ENCODE results near the gene TWIST2.

The TWIST2 gene

DNA sequence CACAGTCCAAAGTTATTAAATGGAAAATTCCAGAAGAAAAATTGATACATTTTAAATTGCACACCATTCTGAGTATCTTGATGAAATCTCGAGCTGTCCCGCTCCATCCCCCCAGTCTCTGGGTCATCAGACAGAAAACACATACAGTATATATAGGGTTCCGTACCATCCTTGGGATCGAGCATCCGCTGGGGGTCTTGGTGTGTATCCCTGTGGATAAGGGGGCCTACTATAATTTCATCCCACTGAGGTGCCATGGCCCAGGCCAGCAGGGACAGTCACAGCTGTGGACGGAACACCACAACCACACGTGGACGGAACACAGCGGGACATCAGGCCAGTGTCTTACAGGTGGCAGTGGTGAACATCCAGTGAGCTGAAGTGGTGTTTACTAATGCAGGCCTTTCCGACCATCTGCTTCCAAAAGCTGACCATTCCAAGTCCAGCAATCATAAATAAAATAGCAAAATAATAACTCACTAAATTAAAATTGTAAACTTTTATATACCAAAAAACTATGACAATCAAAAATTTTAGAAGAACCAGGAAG lies 14.0 kb downstream of the TWIST2 start:
- DNase-seq (ENCODE audit: insufficient read length, low spot score) (no peak), FAIRE-seq (no peak)
- no peak for TF ChIP-seq POLR2AphosphoS5 (IDR thresholded peaks at IDR 0.05; ENCODE audit: low read depth, low read length)
- no peak for TF ChIP-seq TAF1 (IDR thresholded peaks at IDR 0.05; ENCODE audit: low read depth, low read length)
- TF ChIP-seq SPI1 (IDR thresholded peaks at IDR 0.05; ENCODE audit: low read depth, low read length): no peak
- no peak for TF ChIP-seq POU2F2 (IDR thresholded peaks at IDR 0.05; ENCODE audit: low read depth, low read length)
- TF ChIP-seq PAX5 (IDR thresholded peaks at IDR 0.05; ENCODE audit: insufficient read depth, low read length, severe bottlenecking): no peak
- TF ChIP-seq POLR2A (IDR thresholded peaks at IDR 0.05; ENCODE audit: low read depth, low read length): no peak

DNA sequence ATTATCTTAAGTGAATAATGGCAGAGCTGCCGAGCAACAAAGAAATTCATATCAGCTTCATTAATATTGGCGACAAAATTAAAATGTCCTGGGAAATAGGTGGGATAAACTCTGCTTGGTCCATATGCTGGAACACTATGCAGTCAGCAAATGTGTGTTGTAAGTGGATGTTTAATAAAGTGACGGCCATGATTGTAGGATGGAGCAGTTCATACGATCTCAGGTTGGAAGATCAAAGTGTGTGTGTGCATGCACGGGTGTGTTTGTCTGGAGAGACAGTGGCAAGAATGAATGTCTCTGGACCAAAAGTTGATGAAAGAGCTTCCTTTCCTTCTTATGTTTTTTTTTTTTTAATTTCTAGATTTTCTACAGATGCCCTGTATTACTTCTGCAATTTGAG lies 14.8 kb downstream of the TWIST2 start:
- DNase-seq (ENCODE audit: insufficient read length, low spot score) (no peak), FAIRE-seq (no peak)
- no peak for TF ChIP-seq POU2F2 (IDR thresholded peaks at IDR 0.05; ENCODE audit: low read depth, low read length)
- no peak for TF ChIP-seq POLR2AphosphoS5 (IDR thresholded peaks at IDR 0.05; ENCODE audit: low read depth, low read length)
- TF ChIP-seq PAX5 (IDR thresholded peaks at IDR 0.05; ENCODE audit: insufficient read depth, low read length, severe bottlenecking): no peak
- TF ChIP-seq TAF1 (IDR thresholded peaks at IDR 0.05; ENCODE audit: low read depth, low read length): no peak
- TF ChIP-seq SPI1 (IDR thresholded peaks at IDR 0.05; ENCODE audit: low read depth, low read length): no peak

DNA sequence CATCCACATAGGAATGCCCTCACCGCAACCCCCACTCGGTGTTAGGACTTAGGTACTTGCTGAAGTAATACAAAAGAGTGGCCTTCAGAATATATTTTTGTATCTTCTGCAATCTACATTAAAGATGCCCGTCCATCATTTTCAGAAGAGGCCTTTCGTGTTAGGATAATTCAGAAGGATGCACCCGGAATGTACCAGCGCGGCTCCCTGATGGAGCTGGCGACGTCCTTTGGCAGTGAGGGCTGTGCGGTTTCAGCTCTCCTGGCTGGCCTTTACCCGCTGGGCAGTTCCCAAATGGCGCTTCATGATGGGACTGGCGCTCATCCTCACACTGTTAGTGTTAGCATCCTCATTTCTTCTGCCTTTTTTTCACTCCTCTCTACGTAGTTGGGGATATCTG lies 15.3 kb downstream of the TWIST2 start:
- TF ChIP-seq POLR2A (IDR thresholded peaks at IDR 0.05; ENCODE audit: low read depth, low read length): no peak
- TF ChIP-seq POLR2AphosphoS5 (IDR thresholded peaks at IDR 0.05; ENCODE audit: low read depth, low read length): no peak
- TF ChIP-seq PAX5 (IDR thresholded peaks at IDR 0.05; ENCODE audit: insufficient read depth, low read length, severe bottlenecking): no peak
- TF ChIP-seq SPI1 (IDR thresholded peaks at IDR 0.05; ENCODE audit: low read depth, low read length): no peak
- no peak for TF ChIP-seq POU2F2 (IDR thresholded peaks at IDR 0.05; ENCODE audit: low read depth, low read length)
- TF ChIP-seq TAF1 (IDR thresholded peaks at IDR 0.05; ENCODE audit: low read depth, low read length): no peak
- FAIRE-seq: no peak
- DNase-seq (ENCODE audit: insufficient read length, low spot score): no peak

DNA sequence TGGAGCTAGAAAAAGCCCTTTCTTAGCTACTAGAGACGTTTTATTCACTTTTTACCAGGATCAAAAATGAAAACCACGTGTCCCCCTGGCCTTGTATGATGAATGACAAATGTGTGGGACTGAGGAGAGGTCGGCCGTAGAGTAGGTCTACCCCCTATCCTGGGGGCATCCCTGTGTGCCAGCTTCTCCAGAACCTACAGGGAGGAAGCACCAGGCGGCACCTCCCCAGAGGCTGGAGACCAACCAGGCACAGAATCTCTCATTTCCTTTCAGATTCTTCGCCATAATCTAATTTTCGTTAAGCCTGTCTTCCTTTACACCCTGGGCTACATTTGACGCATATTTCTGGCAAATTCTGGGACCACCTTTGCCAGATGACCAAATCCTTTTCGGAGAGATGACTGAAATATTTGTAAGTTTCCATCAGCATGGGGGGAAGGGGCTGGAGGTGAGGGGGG lies 15.9 kb downstream of the TWIST2 start:
- DNase-seq (ENCODE audit: insufficient read length, low spot score): no peak
- no peak for TF ChIP-seq POLR2AphosphoS5 (IDR thresholded peaks at IDR 0.05; ENCODE audit: low read depth, low read length)
- no peak for TF ChIP-seq TAF1 (IDR thresholded peaks at IDR 0.05; ENCODE audit: low read depth, low read length)
- no peak for TF ChIP-seq SPI1 (IDR thresholded peaks at IDR 0.05; ENCODE audit: low read depth, low read length)
- TF ChIP-seq POU2F2 (IDR thresholded peaks at IDR 0.05; ENCODE audit: low read depth, low read length): no peak
- no peak for TF ChIP-seq POLR2A (IDR thresholded peaks at IDR 0.05; ENCODE audit: low read depth, low read length)
- no peak for TF ChIP-seq PAX5 (IDR thresholded peaks at IDR 0.05; ENCODE audit: insufficient read depth, low read length, severe bottlenecking)
- FAIRE-seq: no peak

DNA sequence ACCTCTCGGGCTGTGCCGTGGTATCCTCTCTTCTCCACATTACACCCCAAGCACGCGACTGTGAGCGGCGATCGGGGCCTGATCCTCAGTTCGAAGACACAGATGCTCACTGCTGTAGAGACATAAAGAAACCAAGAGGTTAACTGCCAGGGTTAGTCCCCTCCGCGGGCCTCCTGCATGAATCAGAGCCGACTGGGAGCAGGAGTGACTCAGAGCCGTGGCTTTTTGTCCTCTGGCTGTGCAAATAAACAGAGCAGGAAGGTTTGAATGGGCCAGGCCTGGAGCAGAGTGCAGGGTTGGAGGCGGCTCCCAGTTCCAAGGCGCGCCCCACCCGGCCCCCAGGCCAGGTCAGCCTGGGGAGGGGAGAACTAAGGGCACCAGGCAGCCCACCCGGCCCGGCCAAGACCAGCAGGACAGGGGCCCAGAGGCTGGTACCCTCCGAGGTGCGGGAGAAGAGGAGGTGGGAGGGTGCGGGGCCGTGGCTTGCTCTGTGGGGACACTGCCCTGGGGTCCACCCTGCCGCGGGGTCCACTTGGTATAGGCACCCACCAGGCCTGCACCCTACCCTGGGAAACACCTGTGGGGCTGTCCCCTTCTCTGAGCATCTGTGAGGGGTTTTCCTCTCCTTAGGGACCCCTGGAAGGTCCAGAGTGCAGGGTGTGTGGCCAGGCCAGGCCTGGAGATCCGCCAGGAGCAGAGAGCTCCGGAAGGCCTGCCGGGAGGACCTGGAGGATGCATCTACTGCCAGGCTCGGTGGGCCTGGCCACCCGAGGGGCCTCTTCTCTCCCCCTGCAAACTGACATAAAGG lies 16.5 kb downstream of the TWIST2 start:
- DNase-seq (ENCODE audit: insufficient read length, low spot score): no peak
- TF ChIP-seq POU2F2 (IDR thresholded peaks at IDR 0.05; ENCODE audit: low read depth, low read length): no peak
- no peak for TF ChIP-seq TAF1 (IDR thresholded peaks at IDR 0.05; ENCODE audit: low read depth, low read length)
- no peak for TF ChIP-seq POLR2AphosphoS5 (IDR thresholded peaks at IDR 0.05; ENCODE audit: low read depth, low read length)
- no peak for TF ChIP-seq POLR2A (IDR thresholded peaks at IDR 0.05; ENCODE audit: low read depth, low read length)
- TF ChIP-seq PAX5 (IDR thresholded peaks at IDR 0.05; ENCODE audit: insufficient read depth, low read length, severe bottlenecking): no peak
- no peak for TF ChIP-seq SPI1 (IDR thresholded peaks at IDR 0.05; ENCODE audit: low read depth, low read length)
- no peak for FAIRE-seq

DNA sequence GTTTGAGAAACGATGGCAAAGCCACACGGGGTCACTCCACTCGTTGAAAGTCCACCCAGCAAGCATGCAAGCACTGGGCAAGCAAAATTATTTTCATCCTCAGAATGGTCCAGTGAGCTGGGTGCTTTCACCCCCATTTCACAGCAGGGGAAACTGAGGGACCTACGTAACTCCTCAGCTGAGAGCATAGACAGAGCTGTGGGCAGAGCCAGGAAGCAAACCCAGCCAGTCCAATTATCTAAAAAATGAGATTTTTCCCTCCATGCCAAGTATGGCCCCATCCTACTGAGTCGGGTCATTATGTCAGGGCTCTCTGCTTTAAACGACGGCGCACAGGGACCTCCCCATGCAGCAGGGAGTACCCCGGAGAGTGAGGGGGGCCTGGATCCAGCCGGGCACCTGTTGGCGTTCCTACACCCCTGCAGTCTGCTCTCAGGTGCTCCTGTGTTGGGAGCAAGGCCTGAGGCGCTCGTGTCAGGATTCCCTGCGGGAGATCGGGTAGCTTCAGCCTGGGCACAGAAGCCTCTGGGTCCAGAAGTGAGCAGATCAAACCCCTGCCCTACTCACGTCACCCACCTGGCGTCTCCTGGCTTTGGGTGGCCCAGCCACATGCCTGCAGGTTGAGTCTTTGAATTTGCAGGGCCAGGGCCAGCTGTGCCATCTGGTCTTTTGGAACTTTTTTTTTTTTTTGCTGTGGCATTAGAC lies 17.3 kb downstream of the TWIST2 start:
- DNase-seq (ENCODE audit: insufficient read length, low spot score): no peak
- no peak for FAIRE-seq
- TF ChIP-seq TAF1 (IDR thresholded peaks at IDR 0.05; ENCODE audit: low read depth, low read length) (no peak), PAX5 (IDR thresholded peaks at IDR 0.05; ENCODE audit: insufficient read depth, low read length, severe bottlenecking) (no peak), POU2F2 (IDR thresholded peaks at IDR 0.05; ENCODE audit: low read depth, low read length) (no peak)

DNA sequence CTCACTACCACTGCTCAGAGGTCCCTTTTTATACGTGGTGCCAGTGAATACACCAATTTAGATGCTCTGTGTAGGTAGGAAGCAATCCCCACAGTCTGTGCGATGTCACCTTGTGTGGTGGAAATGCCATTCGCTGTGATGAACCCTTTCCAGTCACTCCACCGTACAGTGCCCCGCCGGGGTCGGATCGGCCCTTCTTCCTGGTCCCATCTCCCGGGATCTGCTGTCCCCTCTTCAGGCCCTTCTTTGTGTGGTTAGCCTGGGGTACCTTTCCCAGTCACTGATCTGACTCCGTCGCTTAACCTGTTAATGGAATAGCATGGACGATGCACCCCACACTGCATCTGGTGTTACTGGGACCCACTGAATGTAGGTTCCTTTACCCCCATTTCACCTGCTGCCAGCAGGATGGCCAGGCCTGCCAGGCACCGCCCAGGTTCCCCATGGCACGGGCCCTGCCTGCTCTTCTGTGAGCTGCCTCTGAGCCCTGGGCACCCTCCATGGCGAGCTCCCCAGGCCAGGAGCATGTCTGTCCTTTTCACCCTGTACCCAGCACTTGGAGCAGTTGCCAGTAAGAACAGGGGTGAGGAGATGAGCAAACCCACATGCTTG lies 18.0 kb downstream of the TWIST2 start:
- TF ChIP-seq TAF1 (IDR thresholded peaks at IDR 0.05; ENCODE audit: low read depth, low read length): no peak
- TF ChIP-seq PAX5 (IDR thresholded peaks at IDR 0.05; ENCODE audit: insufficient read depth, low read length, severe bottlenecking): no peak
- no peak for TF ChIP-seq POU2F2 (IDR thresholded peaks at IDR 0.05; ENCODE audit: low read depth, low read length)
- no peak for TF ChIP-seq POLR2AphosphoS5 (IDR thresholded peaks at IDR 0.05; ENCODE audit: low read depth, low read length)
- no peak for TF ChIP-seq POLR2A (IDR thresholded peaks at IDR 0.05; ENCODE audit: low read depth, low read length)
- TF ChIP-seq SPI1 (IDR thresholded peaks at IDR 0.05; ENCODE audit: low read depth, low read length): no peak
- DNase-seq (ENCODE audit: insufficient read length, low spot score): no peak
- no peak for FAIRE-seq

DNA sequence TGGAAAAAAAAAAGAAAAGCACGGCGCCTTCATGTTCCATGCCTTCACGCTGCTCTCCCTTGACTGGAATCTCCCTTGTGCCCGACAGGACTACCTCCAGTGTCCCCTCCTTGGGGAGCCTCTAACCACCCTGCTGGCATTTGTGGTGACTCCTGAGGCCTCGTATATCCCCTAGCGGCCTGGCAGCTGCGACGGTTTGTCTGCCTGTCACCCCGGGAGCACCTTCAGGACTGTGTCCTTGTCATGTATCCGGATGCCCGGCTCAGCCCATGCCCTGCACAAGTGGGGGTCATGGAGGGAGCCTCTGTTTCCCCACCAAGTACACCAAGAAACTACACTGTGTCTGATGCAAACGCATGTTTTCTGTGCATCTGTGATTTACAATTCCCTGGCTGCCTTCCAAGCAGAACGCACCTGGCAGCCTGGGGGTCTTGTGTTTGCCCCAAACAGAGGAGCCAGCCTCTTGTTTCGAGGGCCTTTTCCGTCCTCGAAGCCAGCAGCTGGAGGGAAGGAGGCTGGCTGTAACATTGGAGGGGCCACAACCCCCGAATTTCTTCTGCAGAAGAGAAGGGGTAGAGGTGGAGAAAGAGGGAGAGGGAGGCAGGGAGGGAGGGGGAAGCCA lies 18.9 kb downstream of the TWIST2 start:
- FAIRE-seq (no peak), DNase-seq (ENCODE audit: insufficient read length, low spot score) (no peak)
- TF ChIP-seq POU2F2 (IDR thresholded peaks at IDR 0.05; ENCODE audit: low read depth, low read length) (no peak), POLR2AphosphoS5 (IDR thresholded peaks at IDR 0.05; ENCODE audit: low read depth, low read length) (no peak), TAF1 (IDR thresholded peaks at IDR 0.05; ENCODE audit: low read depth, low read length) (no peak), POLR2A (IDR thresholded peaks at IDR 0.05; ENCODE audit: low read depth, low read length) (no peak), SPI1 (IDR thresholded peaks at IDR 0.05; ENCODE audit: low read depth, low read length) (no peak), PAX5 (IDR thresholded peaks at IDR 0.05; ENCODE audit: insufficient read depth, low read length, severe bottlenecking) (no peak)

Data from GM12891 (cell line).